Hypothalamus (tissue), 51 donors: ENCODE results near the gene RPH3AL.
"Not testable (repeated sequence)": the region's sequence is repeated elsewhere in the genome, so short reads cannot be mapped to it uniquely, and the experiment has no call there.

Experiments
- DNase-seq, 51 donors: peaks; one replicate each; lab custom pipeline; 2025; lab: John Stamatoyannopoulos, UW

RPH3AL gene

DNA sequence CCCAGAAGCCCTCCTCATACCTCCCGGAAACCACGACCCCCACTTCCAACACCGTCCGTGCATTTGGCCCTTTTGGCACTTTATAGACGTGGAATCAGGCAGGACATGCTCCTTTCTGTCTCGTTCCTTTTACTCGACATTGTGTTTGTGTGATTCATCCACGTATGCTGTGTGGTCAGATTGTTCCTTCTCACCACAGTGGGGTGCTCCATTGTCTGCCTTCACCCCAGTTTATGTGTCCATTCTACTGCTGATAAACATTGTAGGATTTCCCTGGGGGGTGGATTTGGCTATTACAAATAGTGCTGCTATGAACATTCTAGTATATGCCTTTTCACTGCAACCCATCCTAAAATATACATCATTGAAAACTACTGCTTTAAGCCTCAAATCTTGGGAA lies 28.9 kb upstream of the RPH3AL start:
- no peak for DNase-seq

- DNase-seq: no peak
These were observed 27.2 kb upstream of the RPH3AL start for GRCh38 chr17:379531-380465.

GRCh38 chr17:378068-378467 lies 25.5 kb upstream of the RPH3AL start:
- no peak for DNase-seq

DNA sequence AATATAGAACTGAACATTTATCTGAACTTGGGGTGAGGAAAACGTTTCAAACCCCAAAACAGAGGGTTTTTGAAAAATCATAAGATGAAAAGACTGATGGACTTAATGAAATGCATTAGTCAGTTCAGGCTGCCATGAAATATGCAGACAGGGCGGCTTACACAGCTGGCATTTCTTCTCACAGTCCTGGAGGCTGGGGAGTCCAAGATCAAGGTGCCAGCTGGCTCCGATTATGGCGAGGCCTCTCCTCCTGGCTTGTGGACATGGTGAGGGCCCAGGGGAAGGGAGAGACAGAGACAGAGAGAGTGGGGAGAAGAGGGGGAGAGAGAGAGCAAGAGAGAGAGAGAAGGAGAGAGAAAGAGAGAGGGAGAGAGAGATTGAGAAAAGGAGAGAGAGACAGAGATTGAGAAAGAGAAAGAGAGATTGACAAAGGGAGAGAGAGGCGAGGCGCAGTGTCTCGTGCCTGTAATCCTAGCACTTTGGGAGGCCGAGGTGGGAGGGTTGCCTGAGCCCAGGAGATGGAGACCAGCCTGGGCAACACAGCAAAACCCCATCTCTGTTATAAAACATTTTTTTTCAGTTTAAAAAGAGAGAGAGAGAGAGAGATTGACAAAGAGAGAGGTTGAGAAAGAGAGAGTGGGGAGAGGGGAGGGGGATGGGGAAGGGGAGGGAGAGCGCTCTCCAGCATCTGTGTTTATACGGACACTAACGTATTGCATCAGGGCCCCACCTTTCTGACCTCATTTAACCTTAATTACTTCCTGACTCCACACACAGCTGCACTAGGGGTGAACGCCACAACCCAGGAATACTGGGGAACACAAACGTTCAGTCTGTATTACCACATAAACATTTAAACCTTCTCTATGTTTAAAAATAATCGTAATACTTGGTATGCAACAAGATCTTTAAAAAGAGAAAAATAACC lies 24.6 kb upstream of the RPH3AL start:
- no peak for DNase-seq

DNA sequence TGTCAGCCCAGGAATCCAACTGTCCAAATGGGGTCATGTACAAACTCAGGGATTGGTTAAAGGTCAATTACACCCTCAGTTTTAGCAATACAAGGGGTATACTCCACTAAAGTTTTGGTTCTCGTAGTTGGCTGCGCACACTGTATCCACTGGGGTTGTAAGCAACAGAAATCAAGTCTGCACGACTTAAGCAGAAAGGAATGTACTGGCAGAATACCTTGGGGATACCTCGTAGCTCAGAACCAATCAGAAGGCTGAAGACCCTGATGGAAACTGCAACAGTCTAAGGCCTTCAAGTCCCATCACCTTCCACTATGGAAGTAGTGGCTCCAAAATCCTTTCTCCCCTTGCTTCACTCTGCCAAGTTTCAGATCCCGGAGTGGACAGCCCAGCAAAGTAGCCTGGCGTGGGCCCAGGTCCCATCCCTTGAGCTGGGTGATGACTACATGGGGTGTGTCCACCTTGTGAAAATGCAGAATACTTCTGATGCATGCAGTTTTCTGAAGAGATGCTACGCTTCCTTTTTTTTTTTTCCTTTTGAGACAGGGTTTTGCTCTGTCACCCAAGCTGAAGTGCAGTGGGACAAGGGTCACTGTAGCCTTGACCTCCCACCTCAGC lies 21.1 kb upstream of the RPH3AL start:
- no peak for DNase-seq

GRCh38 chr17:372157-373152 lies 19.8 kb upstream of the RPH3AL start:
- no peak for DNase-seq

DNA sequence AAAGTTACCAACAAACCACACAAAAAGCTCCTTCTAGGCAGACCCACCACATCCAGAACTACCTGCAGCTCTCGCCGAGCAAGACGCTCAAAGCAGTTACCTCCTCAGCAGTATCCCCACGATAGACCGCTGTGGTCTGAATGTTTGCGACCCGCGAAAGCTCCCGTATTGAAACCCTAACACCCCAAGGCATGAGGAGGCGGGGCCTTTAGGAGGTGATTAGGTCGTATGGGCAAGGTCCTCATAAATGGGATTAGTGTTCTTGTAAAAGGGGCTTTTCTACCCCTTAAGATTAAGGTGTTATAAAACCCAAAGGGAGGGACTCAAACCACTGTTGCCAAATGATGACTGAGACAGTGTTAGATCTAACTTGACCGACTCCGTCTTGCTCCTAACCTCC lies 19.0 kb upstream of the RPH3AL start:
- DNase-seq: no peak

DNA sequence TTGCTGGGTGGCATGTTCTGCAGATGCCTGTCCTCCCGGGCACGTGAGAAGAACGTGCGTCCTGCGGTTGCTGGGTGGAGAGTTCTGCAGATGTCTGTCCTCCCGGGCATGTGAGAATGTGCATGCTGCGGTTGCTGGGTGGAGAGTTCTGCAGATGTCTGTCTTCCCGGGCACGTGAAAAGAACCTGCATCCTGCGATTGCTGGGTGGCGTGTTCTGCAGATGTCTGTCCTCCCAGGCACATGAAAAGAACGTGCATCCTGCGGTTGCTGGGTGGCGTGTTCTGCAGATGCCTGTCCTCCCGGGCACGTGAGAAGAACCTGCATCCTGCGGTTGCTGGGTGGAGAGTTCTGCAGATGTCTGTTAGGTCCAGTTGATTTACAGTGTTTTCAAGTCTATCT lies 15.0 kb upstream of the RPH3AL start:
- DNase-seq: not testable (repeated sequence)

GRCh38 chr17:366657-367615 lies 14.3 kb upstream of the RPH3AL start:
- DNase-seq: not testable (repeated sequence)

- no peak for DNase-seq
These were observed 12.2 kb upstream of the RPH3AL start for GRCh38 chr17:364766-365165.

DNA sequence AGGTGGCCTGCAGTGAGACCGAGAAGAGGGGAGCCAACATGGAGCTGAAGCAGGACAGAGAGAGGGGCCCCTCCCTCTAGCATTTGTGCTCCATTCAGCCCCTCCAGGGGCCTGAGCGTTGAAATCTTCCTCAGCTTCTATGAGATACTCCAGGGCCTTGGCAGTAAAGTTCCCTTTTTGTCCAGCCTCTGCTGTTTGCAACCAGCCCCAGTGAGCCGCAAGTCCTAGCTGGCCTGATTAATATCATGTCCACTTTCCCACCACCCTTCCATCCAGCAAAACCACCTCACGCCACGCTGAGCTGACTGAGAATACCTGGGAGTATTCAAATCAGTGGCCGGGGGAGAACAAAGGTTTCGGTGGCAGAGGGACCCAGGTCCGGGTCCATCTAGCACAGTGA lies 11.7 kb upstream of the RPH3AL start:
- DNase-seq: no peak

- DNase-seq: no peak
These were observed 10.1 kb upstream of the RPH3AL start for GRCh38 chr17:362721-363120.

- no peak for DNase-seq
These were observed 7.6 kb upstream of the RPH3AL start for GRCh38 chr17:360092-360750.

- DNase-seq: no peak
These were observed 6.0 kb upstream of the RPH3AL start for GRCh38 chr17:358491-359151.

GRCh38 chr17:357644-358043 lies 5.0 kb upstream of the RPH3AL start:
- no peak for DNase-seq

- no peak for DNase-seq
These were observed 4.2 kb upstream of the RPH3AL start for GRCh38 chr17:356671-357434.
